PC-3 (cell line): ENCODE measurements around the gene PSMB9.

Experiments used
- CTCF ChIP-seq: fragments of 300-600 bp; sonication (generic); conservative IDR thresholded peaks from 2 replicates; pipeline ENCODE4 v1.5.1; 2017; ENCODE audit warnings: antibody characterized with exemption, low read depth, mild to moderate bottlenecking, low read length
- EZH2 ChIP-seq: fragments of 300-600 bp; sonication (generic); IDR thresholded peaks from one replicate; pipeline ENCODE4 v1.6.1; 2017; ENCODE audit warnings: antibody characterized with exemption, mild to moderate bottlenecking, low read length; ENCODE audit not compliant: unreplicated experiment
- EZH2phosphoT487 ChIP-seq: fragments of 300-600 bp; sonication (generic); IDR thresholded peaks from 2 replicates; pipeline ENCODE4 v1.6.1; 2018; ENCODE audit warnings: mild to moderate bottlenecking, antibody characterized with exemption, low read length, borderline replicate concordance

- TF ChIP-seq EZH2phosphoT487 (no peak), CTCF (peak; percentile 73), EZH2 (no peak)
Measured at GRCh38 chr6:32885698-32886286, 31.8 kb downstream of the PSMB9 start.
